DMS79 treated with DMSO at 0.1 percent for 48 hours (cell line): ENCODE results near the gene WNT8B.

Source experiments
- DNase-seq: peaks from one replicate; lab custom pipeline; 2025; lab: John Stamatoyannopoulos, UW

WNT8B gene

GRCh38 chr10:100462709-100463108, at the start of gene WNT8B:
WNT8B (plus strand) TSS chr10:100463009; CDS start chr10:100463169, 160 bp downstream.
- DNase-seq: no peak

GRCh38 chr10:100413173-100413572, 49.6 kb upstream of the WNT8B start:
- DNase-seq: no peak

- DNase-seq: no peak
Measured at GRCh38 chr10:100419911-100420449, 42.8 kb upstream of the WNT8B start.

- DNase-seq: no peak
Measured at GRCh38 chr10:100427374-100427773, 35.4 kb upstream of the WNT8B start.

- peak; percentile 70 for DNase-seq
Measured at GRCh38 chr10:100433253-100434240, 29.3 kb upstream of the WNT8B start.

- DNase-seq: no peak
Measured at GRCh38 chr10:100436255-100436654, 26.6 kb upstream of the WNT8B start.

- no peak for DNase-seq
Measured at GRCh38 chr10:100438674-100439315, 24.0 kb upstream of the WNT8B start.

- no peak for DNase-seq
Measured at GRCh38 chr10:100442548-100442947, 20.3 kb upstream of the WNT8B start.

GRCh38 chr10:100446130-100446761, 16.6 kb upstream of the WNT8B start:
- DNase-seq: no peak

GRCh38 chr10:100447663-100448062, 15.1 kb upstream of the WNT8B start:
- DNase-seq: no peak

- DNase-seq: no peak
Measured at GRCh38 chr10:100448951-100449350, 13.9 kb upstream of the WNT8B start.

- DNase-seq: no peak
Measured at GRCh38 chr10:100468322-100468721, 5.5 kb downstream of the WNT8B start.

GRCh38 chr10:100468978-100469377, 6.2 kb downstream of the WNT8B start:
- DNase-seq: no peak

- DNase-seq: no peak
Measured at GRCh38 chr10:100469756-100470155, 6.9 kb downstream of the WNT8B start.

GRCh38 chr10:100470367-100470766, 7.6 kb downstream of the WNT8B start:
- DNase-seq: no peak

GRCh38 chr10:100477970-100478369, 15.2 kb downstream of the WNT8B start:
- DNase-seq: no peak

- no peak for DNase-seq
Measured at GRCh38 chr10:100479037-100479436, 16.2 kb downstream of the WNT8B start.

- DNase-seq: no peak
Measured at GRCh38 chr10:100480002-100480401, 17.2 kb downstream of the WNT8B start.

GRCh38 chr10:100481462-100482081, 18.8 kb downstream of the WNT8B start:
- DNase-seq: peak; percentile 43

GRCh38 chr10:100482181-100482833, 19.5 kb downstream of the WNT8B start:
- DNase-seq: peak; percentile 19

- no peak for DNase-seq
Measured at GRCh38 chr10:100482834-100483185, 20.0 kb downstream of the WNT8B start.
